ENCODE measurements around the gene CCDC97. TPM values are rescaled to one million over a fixed set of nuclear protein-coding genes. Genes with fewer than 3 reads are reported as not detected.

CCDC97 gene
- total and polyA plus RNA-seq, 8 donors = 25.3 to 36.9 (median 31.9) TPM

DNA sequence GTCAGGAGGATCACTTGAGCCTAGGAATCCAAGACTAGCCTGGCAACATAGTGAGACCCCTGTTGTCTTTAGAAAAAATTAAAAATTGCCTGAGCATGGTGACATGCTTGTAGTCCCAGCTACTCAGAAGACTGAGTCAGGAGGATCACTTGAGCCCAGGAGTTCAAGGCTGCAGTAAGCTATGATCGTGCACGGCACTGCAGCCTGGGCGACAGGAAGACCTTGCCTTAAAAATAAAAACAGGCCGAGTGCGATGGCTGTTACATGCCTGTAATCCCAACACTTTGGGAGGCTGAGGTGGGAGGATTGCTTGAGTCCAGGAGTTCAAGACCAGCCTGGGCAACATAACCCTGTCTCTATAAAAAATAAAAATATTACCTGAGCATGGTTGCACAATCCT, 40.4 kb upstream of the CCDC97 start:
- no peak for ATAC-seq
- Histone ChIP-seq H3K4me3 (no peak overlapping the region), H3K4me1 (peaks cover 13 to 27% of the 10 kb centered on the region in 2 donors), H3K9me3 (no peaks in the 10 kb centered on the region), H3K36me3 (peaks cover 4 to 73% of the 10 kb centered on the region in 2 donors), H3K27me3 (no peaks in the 10 kb centered on the region), H3K27ac (no peak overlapping the region)
- intact Hi-C loops (cut with DNase I) = no loop called here
- DNase-seq = no peak
- TF ChIP-seq CTCF (IDR thresholded peaks at IDR 0.05) = no peak

- peaks cover 14 to 100% of the 10 kb centered on the region in 2 donors for H3K36me3 ChIP-seq
- intact Hi-C loops (cut with DNase I) = no loop called here
Observed at GRCh38 chr19:41273076-41273475, 36.9 kb upstream of the CCDC97 start.

GRCh38 chr19:41274802-41275201, 35.2 kb upstream of the CCDC97 start:
- no peak for DNase-seq
- Histone ChIP-seq H3K4me3 (no peak overlapping the region), H3K27me3 (no peaks in the 10 kb centered on the region), H3K4me1 (peaks cover 0 to 6% of the 10 kb centered on the region in 2 donors), H3K36me3 (peaks cover 14 to 100% of the 10 kb centered on the region in 2 donors), H3K27ac (no peak overlapping the region), H3K9me3 (no peaks in the 10 kb centered on the region)
- intact Hi-C loops (cut with DNase I) = no loop called here
- ATAC-seq = no peak
- TF ChIP-seq CTCF (IDR thresholded peaks at IDR 0.05) = no peak

More at GRCh38 chr19:41273076-41273475, 36.9 kb upstream of the CCDC97 start:
- no peak for TF ChIP-seq CTCF (IDR thresholded peaks at IDR 0.05)
- no peaks in the 10 kb centered on the region for H3K9me3 ChIP-seq
- DNase-seq (no peak), ATAC-seq (no peak)
- H3K27me3 ChIP-seq = no peaks in the 10 kb centered on the region
- H3K27ac ChIP-seq = no peak overlapping the region
- H3K4me3 ChIP-seq = no peak overlapping the region
- peaks cover 0 to 6% of the 10 kb centered on the region in 2 donors for H3K4me1 ChIP-seq

GRCh38 chr19:41276231-41276630, 33.7 kb upstream of the CCDC97 start:
- no peak for TF ChIP-seq CTCF (IDR thresholded peaks at IDR 0.05)
- Histone ChIP-seq H3K9me3 (no peaks in the 10 kb centered on the region), H3K27ac (no peak overlapping the region), H3K4me1 (peaks cover 0 to 6% of the 10 kb centered on the region in 2 donors), H3K27me3 (no peaks in the 10 kb centered on the region), H3K4me3 (no peak overlapping the region), H3K36me3 (peaks cover 14 to 100% of the 10 kb centered on the region in 2 donors)
- DNase-seq = no peak
- intact Hi-C loops (cut with DNase I) = no loop called here
- ATAC-seq = no peak

GRCh38 chr19:41278478-41278877, 31.5 kb upstream of the CCDC97 start:
- DNase-seq (no peak), ATAC-seq (no peak)
- Histone ChIP-seq H3K27ac (no peak overlapping the region), H3K4me3 (no peak overlapping the region), H3K9me3 (no peaks in the 10 kb centered on the region), H3K27me3 (no peaks in the 10 kb centered on the region), H3K36me3 (peaks cover 10 to 100% of the 10 kb centered on the region in 2 donors), H3K4me1 (peaks cover 0 to 6% of the 10 kb centered on the region in 2 donors)
- intact Hi-C loops (cut with DNase I) = no loop called here
- no peak for TF ChIP-seq CTCF (IDR thresholded peaks at IDR 0.05)

All from left lung (tissue), 10 donors.